Liver (tissue), 9 donors: ENCODE data around the gene PGLYRP3. TPM values are rescaled to one million over a fixed set of nuclear protein-coding genes. Genes with fewer than 3 reads are reported as not detected.
A peak's percentile ranks its signal among the peaks of the same experiment; 100 is the strongest.
"Not testable (repeated sequence)": the region's sequence is repeated elsewhere in the genome, so short reads cannot be mapped to it uniquely, and the experiment has no call there.

Experiments used
- DNase-seq: peaks from one replicate; pipeline ENCODE4 v3.0.0-alpha.2; 2017; ENCODE audit warnings: low spot score
- H3K27ac ChIP-seq, 2 donors: one replicate each; pipeline ENCODE4 v1.7.0; 2013; ENCODE audit warnings: inconsistent platforms in 2 of 2, low read length in 2 of 2, control low read depth in 1 of 2, low read depth in 1 of 2, mild to moderate bottlenecking in 1 of 2
- H3K27me3 ChIP-seq, 4 donors: one replicate each; pipeline versions ENCODE4 v1.6.1 to v1.7.0; 2013; ENCODE audit warnings: low read length in 3 of 4, inconsistent platforms in 1 of 4, mild to moderate bottlenecking in 1 of 4, moderate library complexity in 1 of 4; ENCODE audit not compliant: control insufficient read depth in 4 of 4, insufficient read depth in 4 of 4
- H3K36me3 ChIP-seq, 4 donors: one replicate each; pipeline versions ENCODE4 v1.6.1 to v1.7.0; 2013; ENCODE audit warnings: low read length in 3 of 4, mild to moderate bottlenecking in 3 of 4, low read depth in 1 of 4, moderate library complexity in 1 of 4; ENCODE audit not compliant: control insufficient read depth in 4 of 4, insufficient read depth in 3 of 4
- H3K4me1 ChIP-seq, 4 donors: one replicate each; pipeline versions ENCODE4 v1.6.1 to v1.7.0; 2013; ENCODE audit warnings: low read length in 3 of 4, mild to moderate bottlenecking in 3 of 4, moderate library complexity in 1 of 4; ENCODE audit not compliant: control insufficient read depth in 4 of 4, insufficient read depth in 4 of 4
- H3K4me3 ChIP-seq, 3 donors: one replicate each; pipeline versions ENCODE4 v1.6.1 to v1.7.0; 2013; ENCODE audit warnings: low read length in 3 of 3, control low read depth in 1 of 3, low read depth in 1 of 3, mild to moderate bottlenecking in 1 of 3
- H3K9ac ChIP-seq, 2 donors: one replicate each; pipeline ENCODE4 v1.7.0; 2013; ENCODE audit warnings: low read length in 2 of 2, mild to moderate bottlenecking in 2 of 2, moderate library complexity in 2 of 2, control low read depth in 1 of 2, low read depth in 1 of 2
- H3K9me3 ChIP-seq, 4 donors: one replicate each; pipeline versions ENCODE4 v1.6.1 to v1.7.0; 2013; ENCODE audit warnings: low read length in 3 of 4; ENCODE audit not compliant: control insufficient read depth in 4 of 4
- CTCF ChIP-seq: fragments of 150-350 bp; IDR thresholded peaks from 2 replicates; pipeline ENCODE4 v1.5.1; 2017; ENCODE audit warnings: improper control_type of control experiment, low read depth, low read length; ENCODE audit not compliant: missing input control
- EGR1 ChIP-seq, 2 donors: IDR thresholded peaks; 2 replicates each; pipeline ENCODE4 v1.6.1; 2016 to 2018; ENCODE audit warnings: antibody characterized with exemption in 2 of 2, low read depth in 2 of 2
- FOXA1 ChIP-seq: IDR thresholded peaks from 2 replicates; pipeline ENCODE4 v1.6.1; 2016; ENCODE audit warnings: antibody characterized with exemption
- FOXA2 ChIP-seq: IDR thresholded peaks from 2 replicates; pipeline ENCODE4 v1.6.1; 2016; ENCODE audit warnings: antibody characterized with exemption
- GABPA ChIP-seq, 2 donors: IDR thresholded peaks in 1 of 2; conservative IDR thresholded peaks in 1 of 2; 2 replicates each; pipeline ENCODE4 v1.6.1; 2016; ENCODE audit warnings: antibody characterized with exemption in 2 of 2, mild to moderate bottlenecking in 1 of 2, moderate library complexity in 1 of 2
- HNF4A ChIP-seq, 2 donors: conservative IDR thresholded peaks; 2 replicates each; pipeline ENCODE4 v1.6.1; 2016; ENCODE audit warnings: antibody characterized with exemption in 2 of 2, mild to moderate bottlenecking in 2 of 2
- HNF4G ChIP-seq: IDR thresholded peaks from 2 replicates; pipeline ENCODE4 v1.6.1; 2016; ENCODE audit warnings: antibody characterized with exemption
- JUND ChIP-seq, 2 donors: IDR thresholded peaks; 2 replicates each; pipeline ENCODE4 v1.6.1; 2016; ENCODE audit warnings: antibody characterized with exemption in 2 of 2
- MAX ChIP-seq: IDR thresholded peaks from 2 replicates; pipeline ENCODE4 v1.6.1; 2016; ENCODE audit warnings: antibody characterized with exemption
- NR2F2 ChIP-seq: IDR thresholded peaks from 2 replicates; pipeline ENCODE4 v1.6.1; 2016; ENCODE audit warnings: antibody characterized with exemption
- RAD21 ChIP-seq, 2 donors: IDR thresholded peaks; 2 replicates each; pipeline ENCODE4 v1.6.1; 2016; ENCODE audit warnings: antibody characterized with exemption in 2 of 2, mild to moderate bottlenecking in 2 of 2
- RXRA ChIP-seq, 2 donors: IDR thresholded peaks; 2 replicates each; pipeline ENCODE4 v1.6.1; 2017 to 2018; ENCODE audit warnings: antibody characterized with exemption in 2 of 2, mild to moderate bottlenecking in 1 of 2
- SP1 ChIP-seq: IDR thresholded peaks from 2 replicates; pipeline ENCODE4 v1.6.1; 2018; ENCODE audit warnings: antibody characterized with exemption, mild to moderate bottlenecking
- TAF1 ChIP-seq: conservative IDR thresholded peaks from 2 replicates; pipeline ENCODE4 v1.6.1; 2016; ENCODE audit warnings: antibody characterized with exemption, mild to moderate bottlenecking
- YY1 ChIP-seq: IDR thresholded peaks from 2 replicates; pipeline ENCODE4 v1.6.1; 2016; ENCODE audit warnings: antibody characterized with exemption, mild to moderate bottlenecking
- WGBS: extraction: QIAGEN DNeasy Blood & Tissue Kit; methylation state at CpG from one replicate; pipeline ENCODE4 v1.1.7; 2013; 5-methylcytosine and 5-hydroxymethylcytosine counted together
- polyA plus RNA-seq, 2 donors: library from polyadenylated mRNA; stranded (reverse) in 1 of 2; unstranded in 1 of 2; fragments of 200-250 nt in 1 of 2; fragments of >200 nt in 1 of 2; fragmentation: Nextera tagmentation in 1 of 2; extraction: Ambion mirVana in 1 of 2; gene quantifications; one replicate each; pipeline versions ENCODE4 v1.2.1 to v1.2.3, GENCODE V29; 2013 to 2015
- total RNA-seq, 2 donors: library from RNA; depleted of rRNA; stranded (reverse); fragments of >200 nt; gene quantifications; one replicate each; pipeline ENCODE4 v1.2.3, GENCODE V29; 2014
- TF ChIP-seq, protein P1 (sequence below): IDR thresholded peaks from 2 replicates; pipeline ENCODE4 v1.6.1; 2016; ENCODE audit warnings: antibody characterized with exemption
- TF ChIP-seq, protein P2 (sequence below): IDR thresholded peaks from 2 replicates; pipeline ENCODE4 v1.6.1; 2016; ENCODE audit warnings: antibody characterized with exemption, mild to moderate bottlenecking
- donor health status: healthy.
- donor health status: healthy.
- donor health status: healthy.
- donor health status: healthy.
- donor health status: healthy.

Gene PGLYRP3
- total and polyA plus RNA-seq, 4 donors, result not detected

DNA sequence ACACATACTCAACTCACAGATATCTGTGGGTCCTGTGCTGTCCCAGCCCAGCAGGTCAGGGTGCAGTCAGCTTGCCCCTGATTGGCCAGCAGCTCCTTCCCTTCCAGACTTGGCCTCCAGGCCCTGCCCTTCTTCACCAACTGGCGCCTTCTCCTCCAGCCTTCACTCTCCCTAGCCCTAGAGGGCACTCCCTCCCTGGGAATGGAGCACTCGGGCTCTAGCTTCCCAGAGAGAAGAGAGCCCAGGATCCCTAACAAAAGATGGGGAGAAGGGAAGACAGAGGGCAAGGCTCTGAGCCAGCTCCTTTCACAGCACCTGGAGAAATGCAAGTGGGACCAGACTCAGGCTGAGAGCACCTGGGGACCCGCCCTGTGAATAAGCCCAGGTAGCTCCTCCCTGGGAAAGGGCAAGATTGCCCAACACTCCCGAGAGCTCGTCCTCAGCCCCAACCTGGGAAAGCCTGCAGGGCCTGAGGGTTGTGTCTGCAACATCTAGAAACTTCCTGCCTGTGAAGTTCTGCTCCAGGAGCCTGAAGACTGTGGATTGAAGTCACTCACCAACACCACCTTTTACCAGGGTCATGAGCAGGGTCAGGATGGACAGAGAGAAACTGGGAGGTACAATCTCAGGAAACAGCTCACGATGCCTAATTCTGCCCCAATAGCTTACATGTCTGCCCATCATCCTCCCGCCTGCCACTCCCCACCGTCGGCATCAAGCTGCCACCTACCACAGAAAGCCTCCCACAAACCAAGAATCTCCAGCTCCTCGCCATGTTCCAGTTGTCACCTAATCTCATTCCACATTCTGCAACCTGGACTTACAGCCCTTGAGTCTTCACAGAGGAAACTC is 36.0 kb upstream of the PGLYRP3 start, which contains the start of gene PGLYRP4:
Gene PGLYRP4, minus strand, starts transcription at position 331 of the 852 bp plus-strand sequence. CDS start 909 bp downstream, outside the sequence.
- Histone ChIP-seq H3K9me3 (no peaks in the 10 kb centered on the region), H3K27me3 (peaks cover 0 to 12% (median 2%) of the 10 kb centered on the region in 4 donors), H3K27ac (no peak within 1 kb of the TSS), H3K4me3 (no peak within 1 kb of the TSS), H3K36me3 (no peaks in the 10 kb centered on the region), H3K4me1 (no peaks in the 10 kb centered on the region), H3K9ac (no peak within 1 kb of the TSS)
- TF ChIP-seq EGR1 (IDR thresholded peaks at IDR 0.05; ENCODE audit: low read depth in 2 of 2) (no peak), RAD21 (IDR thresholded peaks at IDR 0.05) (no peak), HNF4A (conservative IDR thresholded peaks at IDR 0.05) (no peak), YY1 (no peak), CTCF (no peak), SP1 (no peak), FOXA1 (no peak), JUND (IDR thresholded peaks at IDR 0.05) (no peak)
- 54% methylated on average over 10 of the region's 10 CpGs for WGBS
- DNase-seq, result peak; percentile 24

GRCh38 chr1:153347856-153348255 is 35.1 kb upstream of the PGLYRP3 start:
- Histone ChIP-seq H3K27ac (no peak overlapping the region), H3K36me3 (no peaks in the 10 kb centered on the region), H3K4me3 (no peak overlapping the region), H3K9ac (no peak overlapping the region), H3K9me3 (no peaks in the 10 kb centered on the region), H3K4me1 (no peaks in the 10 kb centered on the region), H3K27me3 (peaks cover 0 to 12% (median 2%) of the 10 kb centered on the region in 4 donors)
- 67% methylated on average over 7 of the region's 7 CpGs for WGBS
- DNase-seq, result peak; percentile 13
- TF ChIP-seq CTCF (no peak), FOXA1 (no peak), GABPA (IDR thresholded peaks at IDR 0.05 in 1 of 2, conservative IDR thresholded peaks at IDR 0.05 in 1 of 2) (no peak), MAX (no peak), TAF1 (no peak), JUND (IDR thresholded peaks at IDR 0.05) (no peak), RAD21 (IDR thresholded peaks at IDR 0.05) (no peak), NR2F2 (no peak), HNF4G (no peak), YY1 (no peak), FOXA2 (no peak), SP1 (no peak), EGR1 (IDR thresholded peaks at IDR 0.05; ENCODE audit: low read depth in 2 of 2) (no peak), RXRA (IDR thresholded peaks at IDR 0.05) (no peak)
- TF ChIP-seq, protein P1, sequence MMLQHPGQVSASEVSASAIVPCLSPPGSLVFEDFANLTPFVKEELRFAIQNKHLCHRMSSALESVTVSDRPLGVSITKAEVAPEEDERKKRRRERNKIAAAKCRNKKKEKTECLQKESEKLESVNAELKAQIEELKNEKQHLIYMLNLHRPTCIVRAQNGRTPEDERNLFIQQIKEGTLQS, result no peak
- TF ChIP-seq, protein P2, sequence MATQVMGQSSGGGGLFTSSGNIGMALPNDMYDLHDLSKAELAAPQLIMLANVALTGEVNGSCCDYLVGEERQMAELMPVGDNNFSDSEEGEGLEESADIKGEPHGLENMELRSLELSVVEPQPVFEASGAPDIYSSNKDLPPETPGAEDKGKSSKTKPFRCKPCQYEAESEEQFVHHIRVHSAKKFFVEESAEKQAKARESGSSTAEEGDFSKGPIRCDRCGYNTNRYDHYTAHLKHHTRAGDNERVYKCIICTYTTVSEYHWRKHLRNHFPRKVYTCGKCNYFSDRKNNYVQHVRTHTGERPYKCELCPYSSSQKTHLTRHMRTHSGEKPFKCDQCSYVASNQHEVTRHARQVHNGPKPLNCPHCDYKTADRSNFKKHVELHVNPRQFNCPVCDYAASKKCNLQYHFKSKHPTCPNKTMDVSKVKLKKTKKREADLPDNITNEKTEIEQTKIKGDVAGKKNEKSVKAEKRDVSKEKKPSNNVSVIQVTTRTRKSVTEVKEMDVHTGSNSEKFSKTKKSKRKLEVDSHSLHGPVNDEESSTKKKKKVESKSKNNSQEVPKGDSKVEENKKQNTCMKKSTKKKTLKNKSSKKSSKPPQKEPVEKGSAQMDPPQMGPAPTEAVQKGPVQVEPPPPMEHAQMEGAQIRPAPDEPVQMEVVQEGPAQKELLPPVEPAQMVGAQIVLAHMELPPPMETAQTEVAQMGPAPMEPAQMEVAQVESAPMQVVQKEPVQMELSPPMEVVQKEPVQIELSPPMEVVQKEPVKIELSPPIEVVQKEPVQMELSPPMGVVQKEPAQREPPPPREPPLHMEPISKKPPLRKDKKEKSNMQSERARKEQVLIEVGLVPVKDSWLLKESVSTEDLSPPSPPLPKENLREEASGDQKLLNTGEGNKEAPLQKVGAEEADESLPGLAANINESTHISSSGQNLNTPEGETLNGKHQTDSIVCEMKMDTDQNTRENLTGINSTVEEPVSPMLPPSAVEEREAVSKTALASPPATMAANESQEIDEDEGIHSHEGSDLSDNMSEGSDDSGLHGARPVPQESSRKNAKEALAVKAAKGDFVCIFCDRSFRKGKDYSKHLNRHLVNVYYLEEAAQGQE, result no peak

DNA sequence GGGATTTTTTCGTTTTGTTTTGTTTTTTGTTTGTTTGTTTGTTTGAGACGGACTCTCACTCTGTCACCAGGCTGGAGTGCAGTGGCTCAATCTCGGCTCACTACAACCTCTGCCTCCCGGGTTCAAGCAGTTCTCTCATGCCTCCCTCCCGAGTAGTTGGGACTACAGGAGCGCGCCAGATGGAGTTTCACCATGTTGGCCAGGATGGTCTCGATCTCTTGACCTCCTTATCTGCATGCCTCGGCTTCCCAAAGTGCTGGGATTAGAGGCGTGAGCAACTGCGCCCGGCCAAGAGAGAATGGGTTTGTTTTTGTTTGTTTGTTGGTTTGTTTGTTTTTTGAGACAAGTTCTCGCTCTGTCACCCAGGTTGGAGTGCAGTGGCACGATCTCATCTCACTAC is 34.3 kb upstream of the PGLYRP3 start:
- WGBS, result 67% methylated on average over 14 of the region's 14 CpGs
- not testable (repeated sequence) for H3K36me3 ChIP-seq, H3K4me3 ChIP-seq, H3K4me1 ChIP-seq, H3K9me3 ChIP-seq, H3K27ac ChIP-seq, DNase-seq, H3K9ac ChIP-seq
- H3K27me3 ChIP-seq, result peaks cover 0 to 12% (median 2%) of the 10 kb centered on the region in 4 donors
